Keratinocyte (primary cell): ENCODE results near the gene UBE4B. TPM values are rescaled to one million over a fixed set of nuclear protein-coding genes. Genes with fewer than 3 reads are reported as not detected.

ENCODE experiments used
- DNase-seq: peaks from one replicate; pipeline ENCODE4 v3.0.0-alpha.2; 2011; ENCODE audit warnings: low read depth, missing footprints, low spot score
- FAIRE-seq: peaks from 2 replicates; lab custom pipeline; 2011; peaks lifted over from hg19 to GRCh38; lab: Jason Lieb, UNC
- H2AFZ ChIP-seq: 2 replicates; pipeline ENCODE4 v1.6.0; 2012; ENCODE audit warnings: low read length, control low read depth, inconsistent platforms; ENCODE audit not compliant: control insufficient read depth
- H3K27ac ChIP-seq: 2 replicates; pipeline ENCODE4 v1.5.1; 2011; ENCODE audit warnings: low read length; ENCODE audit not compliant: control insufficient read depth, insufficient read depth
- H3K27me3 ChIP-seq: 3 replicates; pipeline ENCODE4 v1.6.0; 2011; ENCODE audit warnings: low read length; ENCODE audit not compliant: control insufficient read depth, insufficient read depth; ENCODE audit errors: extremely low read depth
- H3K36me3 ChIP-seq, 2 experiments: 2 replicates in 1 of 2; 3 replicates in 1 of 2; pipeline ENCODE4 v1.5.1; 2011; ENCODE audit warnings: low read length in 2 of 2, mild to moderate bottlenecking in 1 of 2; ENCODE audit not compliant: control insufficient read depth in 2 of 2, insufficient read depth in 2 of 2; ENCODE audit errors: extremely low read depth in 1 of 2
- H3K4me1 ChIP-seq: 3 replicates; pipeline ENCODE4 v1.5.1; 2011; ENCODE audit warnings: low read length; ENCODE audit not compliant: control insufficient read depth, insufficient read depth; ENCODE audit errors: extremely low read depth
- H3K4me2 ChIP-seq: 3 replicates; pipeline ENCODE4 v1.6.0; 2011; ENCODE audit warnings: low read depth, low read length; ENCODE audit not compliant: control insufficient read depth, insufficient read depth; ENCODE audit errors: extremely low read depth
- H3K4me3 ChIP-seq, 3 experiments: fragments of 200-600 bp in 1 of 3; sonication (generic) in 1 of 3; 2 replicates in 2 of 3; 3 replicates in 1 of 3; pipeline ENCODE4 v1.5.1; 2011 to 2016; ENCODE audit warnings: low read length in 3 of 3, mild to moderate bottlenecking in 3 of 3, control low read depth in 2 of 3, inconsistent platforms in 1 of 3, low read depth in 1 of 3, mixed read lengths in 1 of 3, mixed run types in 1 of 3, moderate library complexity in 1 of 3; ENCODE audit not compliant: control insufficient read depth in 2 of 3, insufficient read depth in 2 of 3; ENCODE audit errors: extremely low read depth in 1 of 3
- H3K79me2 ChIP-seq: 2 replicates; pipeline ENCODE4 v1.6.0; 2012; ENCODE audit warnings: low read length; ENCODE audit not compliant: control insufficient read depth, insufficient read depth
- H3K9ac ChIP-seq: 3 replicates; pipeline ENCODE4 v1.6.0; 2011; ENCODE audit warnings: low read length; ENCODE audit not compliant: control insufficient read depth, insufficient read depth; ENCODE audit errors: extremely low read depth
- H3K9me1 ChIP-seq: 3 replicates; pipeline ENCODE4 v1.6.0; 2011; ENCODE audit warnings: low read length; ENCODE audit not compliant: control insufficient read depth, insufficient read depth; ENCODE audit errors: extremely low read depth
- H3K9me3 ChIP-seq: 2 replicates; pipeline ENCODE4 v1.5.1; 2012; ENCODE audit warnings: low read depth, low read length; ENCODE audit not compliant: control insufficient read depth
- H4K20me1 ChIP-seq: 3 replicates; pipeline ENCODE4 v1.6.0; 2011; ENCODE audit warnings: low read length; ENCODE audit not compliant: control insufficient read depth, insufficient read depth; ENCODE audit errors: extremely low read depth
- CTCF ChIP-seq, 3 experiments: IDR thresholded peaks in 1 of 3; conservative IDR thresholded peaks in 1 of 3; optimal IDR thresholded peaks in 1 of 3; 2 replicates in 2 of 3; 3 replicates in 1 of 3; pipeline versions ENCODE3 to v1.5.1; 2011; ENCODE audit warnings: low read length in 3 of 3, mild to moderate bottlenecking in 3 of 3, moderate library complexity in 2 of 3, control low read depth in 1 of 3, inconsistent platforms in 1 of 3; ENCODE audit not compliant: insufficient read depth in 2 of 3; ENCODE audit errors: extremely low read depth in 1 of 3
- EZH2 ChIP-seq: IDR thresholded peaks from one replicate; pipeline ENCODE4 v1.6.1; 2012; ENCODE audit warnings: inconsistent platforms, mild to moderate bottlenecking, low read length, moderate library complexity
- dilution Hi-C: fragments of 300-500 bp; cut with MboI; formaldehyde crosslinking; loops from one replicate; pipeline ENCODE4 v1.7.0; 2020; ENCODE audit warnings: low sequenced_read_pairs; ENCODE audit not compliant: extremely low pct_ligation_motif_present
- polyA plus RNA-seq, 5 experiments: library from polyadenylated mRNA; depleted of rRNA in 3 of 5; stranded (reverse) in 3 of 5; stranded (forward) in 1 of 5; unstranded in 1 of 5; fragments of >200 nt; gene quantifications; 1 replicate in 1 of 5; 2 replicates in 3 of 5; 3 replicates in 1 of 5; pipeline versions ENCODE4 v1.2.1 to v1.2.3, GENCODE V29; 2011 to 2012; ENCODE audit warnings: missing spikeins in 2 of 5, low read depth in 1 of 5, low replicate concordance in 1 of 5

Gene UBE4B
- polyA plus RNA-seq, 1 donor (not counting 4 experiments of a cell fraction or from before 2014, with no cell fraction given) = 14.3 TPM

GRCh38 chr1:10143961-10144485 lies 111.3 kb downstream of the UBE4B start:
- Histone ChIP-seq H3K4me1 (no peaks in the 10 kb centered on the region), H3K79me2 (no peaks in the 10 kb centered on the region), H3K9me1 (no peaks in the 10 kb centered on the region), H4K20me1 (no peaks in the 10 kb centered on the region), H3K27ac (no peak overlapping the region), H3K9me3 (no peaks in the 10 kb centered on the region), H3K27me3 (no peaks in the 10 kb centered on the region), H3K9ac (no peak overlapping the region), H3K4me2 (no peak overlapping the region), H3K4me3 (no peak overlapping the region), H2AFZ (no peak overlapping the region), H3K36me3 (peaks cover 2 to 3% of the 10 kb centered on the region in 2 experiments)
- dilution Hi-C loops = no loop called here
- TF ChIP-seq EZH2 = no peak
- TF ChIP-seq CTCF (optimal IDR thresholded peaks at IDR 0.05 in 1 of 3, IDR thresholded peaks at IDR 0.05 in 1 of 3, conservative IDR thresholded peaks at IDR 0.05 in 1 of 3; ENCODE audit: extremely low read depth in 1 of 3, insufficient read depth in 2 of 3, low read length in 3 of 3) = no peak
- FAIRE-seq (no peak), DNase-seq (no peak)

- H3K27me3 ChIP-seq = no peaks in the 10 kb centered on the region
- TF ChIP-seq EZH2 (no peak), CTCF (optimal IDR thresholded peaks at IDR 0.05 in 1 of 3, IDR thresholded peaks at IDR 0.05 in 1 of 3, conservative IDR thresholded peaks at IDR 0.05 in 1 of 3; ENCODE audit: extremely low read depth in 1 of 3, insufficient read depth in 2 of 3, low read length in 3 of 3) (no peak)
- H3K36me3 ChIP-seq = peaks cover 2 to 3% of the 10 kb centered on the region in 2 experiments
- no peak overlapping the region for H3K27ac ChIP-seq
- FAIRE-seq (no peak), DNase-seq (no peak)
- H3K9ac ChIP-seq = no peak overlapping the region
- H2AFZ ChIP-seq = no peak overlapping the region
- dilution Hi-C loops = no loop called here
- H4K20me1 ChIP-seq = no peaks in the 10 kb centered on the region
- H3K9me1 ChIP-seq = no peaks in the 10 kb centered on the region
- H3K4me1 ChIP-seq = no peaks in the 10 kb centered on the region
- no peaks in the 10 kb centered on the region for H3K79me2 ChIP-seq
- H3K4me2 ChIP-seq = no peak overlapping the region
- no peak overlapping the region for H3K4me3 ChIP-seq
- H3K9me3 ChIP-seq = no peaks in the 10 kb centered on the region
These were observed 113.6 kb downstream of the UBE4B start for GRCh38 chr1:10146391-10146790.
